ENCODE measurements around the gene CHL1. TPM values are rescaled to one million over a fixed set of nuclear protein-coding genes. Genes with fewer than 3 reads are reported as not detected.

CHL1 gene
- total and polyA plus RNA-seq, 2 of the 8 experiments (the other 6 are each of a cell fraction or from before 2014, with no cell fraction given), result 0.05 to 0.99 TPM

- Histone ChIP-seq H3K14ac (ENCODE audit: insufficient read length) (no peak overlapping the region), H2BK120ac (replicated peaks; ENCODE audit: low read depth, low read length) (no peak overlapping the region), H3K4ac (replicated peaks; ENCODE audit: insufficient read length, low read depth, low read length) (no peak overlapping the region), H3K79me1 (ENCODE audit: low read depth, low read length) (no peaks in the 10 kb centered on the region), H3K23me2 (ENCODE audit: low read depth, low read length) (no peaks in the 10 kb centered on the region), H3K18ac (ENCODE audit: extremely low read depth, low read length) (no peak overlapping the region), H3K9ac (replicated peaks in 1 of 4; ENCODE audit: extremely low read depth in 1 of 4, low read depth in 3 of 4, low read length in 3 of 4) (no peak overlapping the region), H3K56ac (replicated peaks; ENCODE audit: insufficient read length, low read depth, low read length) (no peak overlapping the region), H3K4me1 (replicated peaks in 1 of 4; ENCODE audit: control insufficient read depth in 3 of 4, insufficient read depth in 4 of 4, low read length in 3 of 4) (no peaks in the 10 kb centered on the region), H3K4me2 (ENCODE audit: insufficient read depth in 1 of 2, low read depth in 2 of 2, low read length in 2 of 2) (no peak overlapping the region), H4K5ac (ENCODE audit: insufficient read length, low read depth, low read length) (no peak overlapping the region), H2BK12ac (ENCODE audit: low read depth, low read length) (no peak overlapping the region), H2BK15ac (ENCODE audit: low read length) (no peak overlapping the region), H2BK20ac (ENCODE audit: low read length) (no peak overlapping the region), H2AFZ (ENCODE audit: low read length) (no peak overlapping the region), H3K9me3 (ENCODE audit: insufficient read depth in 2 of 2, low read depth in 1 of 2, low read length in 1 of 2) (no peaks in the 10 kb centered on the region), H2BK5ac (ENCODE audit: low read depth, low read length) (no peak overlapping the region), H3K27ac (ENCODE audit: low read depth, low read length) (no peak overlapping the region), H3K27me3 (replicated peaks in 1 of 4; ENCODE audit: control insufficient read depth in 3 of 4, extremely low read depth in 1 of 4, insufficient read depth in 3 of 4, low read length in 3 of 4) (no peaks in the 10 kb centered on the region), H2AK5ac (ENCODE audit: low read depth, low read length) (no peak overlapping the region), H3K36me3 (ENCODE audit: control insufficient read depth in 2 of 4, insufficient read depth in 4 of 4, low read length in 3 of 4) (no peaks in the 10 kb centered on the region), H4K20me1 (replicated peaks in 1 of 2; ENCODE audit: control insufficient read depth in 1 of 2, insufficient read depth in 2 of 2, low read length in 2 of 2) (no peaks in the 10 kb centered on the region), H3K23ac (ENCODE audit: insufficient read length) (no peak overlapping the region), H4K91ac (replicated peaks; ENCODE audit: insufficient read length, low read length) (no peak overlapping the region), H3K4me3 (ENCODE audit: extremely low read depth in 1 of 4, insufficient read depth in 2 of 4, low read depth in 3 of 4, low read length in 4 of 4) (no peak overlapping the region), H3K79me2 (ENCODE audit: control insufficient read depth in 1 of 2, insufficient read depth in 2 of 2, low read length in 2 of 2) (no peaks in the 10 kb centered on the region), H4K8ac (ENCODE audit: extremely low read depth, insufficient read depth, low read length) (no peak overlapping the region)
- FAIRE-seq (no peak), DNase-seq (ENCODE audit: low read depth in 1 of 2, low spot score in 2 of 2) (no peak)
- WGBS, 2 experiments (ENCODE audit: extremely low coverage in 1 of 2, insufficient coverage in 1 of 2, insufficient read length in 1 of 2, insufficient replicate concordance in 2 of 2, low coverage in 1 of 2, low lambda C conversion rate in 2 of 2, missing lambda C conversion rate in 1 of 2), result 77% methylated on average over 6 of the region's 6 CpGs; no CpG with 5 or more reads in 1 of the 2 experiments
- POLR2A ChIA-PET (ENCODE audit: partially characterized antibody), result no interaction called here
- TF ChIP-seq RNF2 (IDR thresholded peaks at IDR 0.05; ENCODE audit: borderline replicate concordance, low read depth, low read length, missing control alignments, poor library complexity, severe bottlenecking), result no peak
- no peak for TF ChIP-seq KDM1A (IDR thresholded peaks at IDR 0.05; ENCODE audit: borderline replicate concordance, low read length)
- TF ChIP-seq SP4 (IDR thresholded peaks at IDR 0.05; ENCODE audit: low read length), result no peak
- no peak for TF ChIP-seq RFX5 (IDR thresholded peaks at IDR 0.05; ENCODE audit: borderline replicate concordance, low read depth, low read length)
- no peak for TF ChIP-seq POU5F1 (IDR thresholded peaks at IDR 0.05; ENCODE audit: low read depth, low read length)
- TF ChIP-seq MAFK (IDR thresholded peaks at IDR 0.05; ENCODE audit: low read depth, low read length), result no peak
- no peak for TF ChIP-seq CTBP2 (IDR thresholded peaks at IDR 0.05; ENCODE audit: borderline replicate concordance, insufficient read depth, insufficient read length, low read length)
- TF ChIP-seq CREB1 (IDR thresholded peaks at IDR 0.05), result no peak
- no peak for TF ChIP-seq SP1 (IDR thresholded peaks at IDR 0.05; ENCODE audit: low read depth, low read length)
- no peak for TF ChIP-seq CBX8 (IDR thresholded peaks at IDR 0.05; ENCODE audit: borderline replicate concordance, low read depth, low read length)
- no peak for TF ChIP-seq EGR1 (IDR thresholded peaks at IDR 0.05; ENCODE audit: borderline replicate concordance, low read depth, low read length)
- CTCF ChIA-PET (ENCODE audit: partially characterized antibody), result interaction anchor here (0.8 to 1.1 kb wide), 2 partner anchors 40 to 100 kb away, joined by 3 read pairs; no protein-coding TSS in a partner anchor
Measured at GRCh38 chr3:373193-373779, 176.7 kb downstream of the CHL1 start.
